GM23338 (cell line): ENCODE data around the gene LPO. TPM values are rescaled to one million over a fixed set of nuclear protein-coding genes. Genes with fewer than 3 reads are reported as not detected.

Source experiments
- ATAC-seq: fragments of 200-7000 bp; cut with Tn5 transposase; 3 replicates; pipeline ENCODE4 v1.9.1; 2020
- DNase-seq: peaks from one replicate; pipeline ENCODE4 v3.0.0-alpha.2; 2015; ENCODE audit warnings: low spot score
- H2AFZ ChIP-seq: fragments of 200-600 bp; sonication (generic); 2 replicates; pipeline ENCODE4 v1.8.0; 2016; ENCODE audit warnings: antibody characterized with exemption, mild to moderate bottlenecking, moderate library complexity
- H3F3A ChIP-seq: fragments of 200-600 bp; sonication (generic); replicated peaks from 2 replicates; pipeline ENCODE4 v1.8.0; 2017; ENCODE audit warnings: antibody characterized with exemption, mixed run types, low read depth
- H3K27ac ChIP-seq: fragments of 200-600 bp; sonication (generic); 2 replicates; pipeline ENCODE4 v1.6.1; 2016; ENCODE audit warnings: low read depth
- H3K27me3 ChIP-seq: fragments of 200-600 bp; sonication (generic); 2 replicates; pipeline ENCODE4 v1.8.0; 2016; ENCODE audit warnings: mild to moderate bottlenecking, mixed run types, moderate library complexity; ENCODE audit not compliant: insufficient read depth
- H3K36me3 ChIP-seq: fragments of 200-600 bp; sonication (generic); 2 replicates; pipeline ENCODE4 v1.8.0; 2016; ENCODE audit warnings: mild to moderate bottlenecking; ENCODE audit not compliant: insufficient read depth
- H3K4me1 ChIP-seq: fragments of 200-600 bp; sonication (generic); 2 replicates; pipeline ENCODE4 v1.8.0; 2016; ENCODE audit warnings: mild to moderate bottlenecking, moderate library complexity; ENCODE audit not compliant: insufficient read depth
- H3K4me2 ChIP-seq: fragments of 200-600 bp; sonication (generic); 2 replicates; pipeline ENCODE4 v1.7.1; 2017; ENCODE audit warnings: mixed run types
- H3K4me3 ChIP-seq: fragments of 200-600 bp; sonication (generic); 2 replicates; pipeline ENCODE4 v1.6.1; 2016; ENCODE audit warnings: mixed run types
- H3K79me2 ChIP-seq: fragments of 200-600 bp; sonication (generic); replicated peaks from 2 replicates; pipeline ENCODE4 v1.8.0; 2017; ENCODE audit warnings: mild to moderate bottlenecking; ENCODE audit not compliant: insufficient read depth
- H3K9me2 ChIP-seq: fragments of 200-600 bp; sonication (generic); 2 replicates; pipeline ENCODE4 v1.8.0; 2017; ENCODE audit not compliant: insufficient read depth
- H4K20me1 ChIP-seq: fragments of 200-600 bp; sonication (generic); replicated peaks from 2 replicates; pipeline ENCODE4 v1.8.0; 2017; ENCODE audit warnings: mild to moderate bottlenecking; ENCODE audit not compliant: insufficient read depth
- H3K27ac Mint-ChIP-seq: 2 replicates; pipeline ENCODE4 v1.8.0; 2020; ENCODE audit warnings: inconsistent platforms, mild to moderate bottlenecking, moderate library complexity, mixed read lengths
- H3K27me3 Mint-ChIP-seq: 3 replicates; pipeline ENCODE4 v1.8.0; 2022; ENCODE audit warnings: low read depth, mild to moderate bottlenecking, moderate library complexity, mixed read lengths, inconsistent platforms; ENCODE audit not compliant: insufficient read depth, poor library complexity
- H3K36me3 Mint-ChIP-seq: 3 replicates; pipeline ENCODE4 v1.8.0; 2021; ENCODE audit warnings: low read depth, mild to moderate bottlenecking, inconsistent platforms, moderate library complexity, mixed read lengths
- H3K4me1 Mint-ChIP-seq: 3 replicates; pipeline ENCODE4 v1.8.0; 2020; ENCODE audit warnings: mild to moderate bottlenecking, inconsistent platforms, mixed read lengths
- H3K4me3 Mint-ChIP-seq: 3 replicates; pipeline ENCODE4 v1.8.0; 2021; ENCODE audit warnings: moderate library complexity, mild to moderate bottlenecking, inconsistent platforms, mixed read lengths
- H3K9me3 Mint-ChIP-seq: 3 replicates; pipeline ENCODE4 v1.8.0; 2020; ENCODE audit warnings: moderate library complexity, mild to moderate bottlenecking, inconsistent platforms, mixed read lengths
- CREB1 ChIP-seq: fragments of 250-450 bp; sonication (Bioruptor Pico); IDR thresholded peaks from 2 replicates; pipeline ENCODE4 v1.5.0; 2020; ENCODE audit warnings: low read depth, mild to moderate bottlenecking, moderate library complexity
- CTCF ChIP-seq, 2 experiments: fragments of 200-600 bp in 1 of 2; sonication (generic) in 1 of 2; conservative IDR thresholded peaks; 2 replicates each; pipeline versions ENCODE4 v1.5.1 to v1.6.1; 2016 to 2017; ENCODE audit warnings: antibody characterized with exemption in 2 of 2, low read depth in 2 of 2, mild to moderate bottlenecking in 2 of 2, moderate library complexity in 1 of 2
- ETS1 ChIP-seq: IDR thresholded peaks from 2 replicates; pipeline ENCODE4 v1.6.1; 2016; ENCODE audit warnings: antibody characterized with exemption
- EZH2 ChIP-seq: fragments of 200-600 bp; sonication (generic); IDR thresholded peaks from one replicate; pipeline ENCODE4 v1.8.0; 2017; ENCODE audit warnings: antibody characterized with exemption, mild to moderate bottlenecking, low read depth; ENCODE audit not compliant: unreplicated experiment
- EZH2phosphoT487 ChIP-seq: fragments of 200-600 bp; sonication (generic); IDR thresholded peaks from one replicate; pipeline ENCODE4 v1.8.1; 2018; ENCODE audit warnings: antibody characterized with exemption; ENCODE audit not compliant: unreplicated experiment
- JUNB ChIP-seq: IDR thresholded peaks from one replicate; pipeline ENCODE4 v1.6.1; 2016; ENCODE audit warnings: antibody characterized with exemption; ENCODE audit not compliant: unreplicated experiment
- NANOG ChIP-seq: IDR thresholded peaks from 2 replicates; pipeline ENCODE4 v1.6.1; 2016; ENCODE audit warnings: antibody characterized with exemption, borderline replicate concordance
- POLR2AphosphoS5 ChIP-seq: IDR thresholded peaks from 2 replicates; pipeline ENCODE4 v1.6.1; 2016; ENCODE audit warnings: antibody characterized with exemption, low read depth
- REST ChIP-seq: IDR thresholded peaks from one replicate; pipeline ENCODE4 v1.6.1; 2018; ENCODE audit warnings: antibody characterized with exemption; ENCODE audit not compliant: unreplicated experiment
- STAT1 ChIP-seq: IDR thresholded peaks from one replicate; pipeline ENCODE4 v1.6.1; 2016; ENCODE audit warnings: antibody characterized with exemption; ENCODE audit not compliant: unreplicated experiment
- ZNF114 ChIP-seq: fragments of 250-450 bp; sonication (Bioruptor Pico); IDR thresholded peaks from 2 replicates; pipeline ENCODE4 v1.5.0; 2020; ENCODE audit warnings: mild to moderate bottlenecking, moderate library complexity
- ZNF331 ChIP-seq: fragments of 250-450 bp; sonication (Bioruptor Pico); IDR thresholded peaks from 2 replicates; pipeline ENCODE4 v1.5.0; 2020; ENCODE audit warnings: low read depth, mild to moderate bottlenecking, moderate library complexity
- ZNF462 ChIP-seq: fragments of 250-450 bp; sonication (Bioruptor Pico); IDR thresholded peaks from 2 replicates; pipeline ENCODE4 v1.5.0; 2020; ENCODE audit warnings: mild to moderate bottlenecking, moderate library complexity
- polyA plus RNA-seq: library from polyadenylated mRNA; unstranded; fragments of >200 nt; fragmentation: Nextera tagmentation; extraction: Ambion mirVana; gene quantifications from 2 replicates; pipeline ENCODE4 v1.2.1, GENCODE V29; 2016
- total RNA-seq: library from RNA; depleted of rRNA; stranded (reverse); fragments of >200 nt; shearing (Covaris generic); gene quantifications from 2 replicates; pipeline ENCODE4 v1.2.3, GENCODE V29; 2014

Gene LPO
- total and polyA plus RNA-seq, 2 experiments from 2014 or later: 0.13 to 0.35 TPM

GRCh38 chr17:58304750-58305486 lies 66.5 kb downstream of the LPO start:
- Histone ChIP-seq H3K4me3 (no peak overlapping the region), H2AFZ (peak overlapping the region; percentile 97), H3K9me2 (no peaks in the 10 kb centered on the region), H3K27me3 (no peaks in the 10 kb centered on the region), H3F3A (no peaks in the 10 kb centered on the region), H3K4me1 (peaks cover 13% of the 10 kb centered on the region), H4K20me1 (no peaks in the 10 kb centered on the region), H3K4me2 (no peak overlapping the region), H3K27ac (no peak overlapping the region), H3K36me3 (no peaks in the 10 kb centered on the region), H3K79me2 (no peaks in the 10 kb centered on the region)
- ATAC-seq (no peak), DNase-seq (no peak)
- Mint-ChIP-seq H3K4me1 (peaks cover 33% of the 10 kb centered on the region), H3K27ac (no peak overlapping the region), H3K36me3 (no peaks in the 10 kb centered on the region), H3K9me3 (no peaks in the 10 kb centered on the region), H3K4me3 (no peak overlapping the region), H3K27me3 (peaks cover 5% of the 10 kb centered on the region)
- TF ChIP-seq ZNF114 (CRISPR knock-in tag) (no peak), CREB1 (no peak), ETS1 (no peak), POLR2AphosphoS5 (no peak), ZNF462 (no peak), JUNB (no peak), NANOG (no peak), REST (no peak), ZNF331 (no peak), EZH2phosphoT487 (no peak), CTCF (conservative IDR thresholded peaks at IDR 0.05; ENCODE audit: low read depth in 2 of 2) (no peak), STAT1 (no peak), EZH2 (no peak)
